MM.1S (cell line): ENCODE data around the gene CUL1.

Source experiments
- CTCF ChIP-seq: fragments of 300-600 bp; sonication (generic); IDR thresholded peaks from 2 replicates; pipeline ENCODE4 v1.5.1; 2016; ENCODE audit warnings: antibody characterized with exemption, low read length, mixed read lengths
- EZH2 ChIP-seq: fragments of 300-600 bp; sonication (generic); optimal IDR thresholded peaks from 2 replicates; pipeline ENCODE3; 2017; ENCODE audit warnings: low read depth, mild to moderate bottlenecking, antibody characterized with exemption, low read length, mixed read lengths

DNA sequence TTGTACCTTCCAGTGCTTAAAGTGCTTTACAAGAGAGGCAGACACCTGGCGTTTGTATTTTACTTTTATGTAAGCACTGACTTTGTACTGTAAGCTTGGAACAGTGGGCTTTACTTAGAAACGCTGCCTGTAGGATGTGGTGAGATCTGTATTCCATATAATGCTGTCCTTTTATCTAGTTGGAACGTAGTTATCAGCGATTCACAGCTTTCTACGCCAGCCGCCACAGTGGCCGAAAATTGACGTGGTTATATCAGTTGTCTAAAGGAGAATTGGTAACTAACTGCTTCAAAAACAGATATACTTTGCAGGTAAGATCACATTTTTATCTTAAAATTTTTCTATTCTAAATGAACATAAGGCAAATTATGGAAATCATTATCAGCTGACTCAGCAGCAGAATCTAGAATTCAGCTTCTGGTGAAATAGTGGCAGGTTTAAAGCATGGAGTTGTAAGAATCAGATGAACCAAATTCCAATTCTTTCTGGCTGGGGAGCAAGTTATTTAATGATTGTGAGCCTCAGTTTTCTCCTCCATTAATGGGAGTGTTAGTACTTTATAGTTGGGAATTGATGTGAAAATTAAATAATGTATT, 91.5 kb downstream of the CUL1 start:
- TF ChIP-seq CTCF (no peak), EZH2 (no peak)
